CD4-positive, alpha-beta T cell treated with Interleukin-17A for 4 hours (primary cell): ENCODE results near the gene POLR1C.
"Not testable (repeated sequence)": the region's sequence is repeated elsewhere in the genome, so short reads cannot be mapped to it uniquely, and the experiment has no call there.

Experiments used
- DNase-seq: peaks from one replicate; pipeline ENCODE4 v3.0.0-alpha.2; 2020; ENCODE audit warnings: mixed read lengths

The POLR1C gene

GRCh38 chr6:43493833-43494232, 23.1 kb upstream of the POLR1C start:
- no peak for DNase-seq

- no peak for DNase-seq
Observed at GRCh38 chr6:43494321-43494720, 22.6 kb upstream of the POLR1C start.

GRCh38 chr6:43494766-43495165, 22.1 kb upstream of the POLR1C start:
- DNase-seq, result no peak

- DNase-seq, result peak; percentile 51
Observed at GRCh38 chr6:43495409-43495941, 21.4 kb upstream of the POLR1C start.

GRCh38 chr6:43496370-43497128, 20.3 kb upstream of the POLR1C start:
- peak; percentile 31 for DNase-seq

GRCh38 chr6:43497129-43497396, 19.8 kb upstream of the POLR1C start:
- no peak for DNase-seq

GRCh38 chr6:43497689-43498088, 19.2 kb upstream of the POLR1C start:
- no peak for DNase-seq

GRCh38 chr6:43498291-43498690, 18.6 kb upstream of the POLR1C start:
- DNase-seq, result not testable (repeated sequence)

GRCh38 chr6:43499028-43499815, 17.7 kb upstream of the POLR1C start:
- no peak for DNase-seq

GRCh38 chr6:43500921-43501320, 16.0 kb upstream of the POLR1C start:
- no peak for DNase-seq

- DNase-seq, result no peak
Observed at GRCh38 chr6:43502666-43503065, 14.2 kb upstream of the POLR1C start.

- no peak for DNase-seq
Observed at GRCh38 chr6:43503443-43503842, 13.4 kb upstream of the POLR1C start.

- no peak for DNase-seq
Observed at GRCh38 chr6:43504756-43505593, 11.9 kb upstream of the POLR1C start.

GRCh38 chr6:43505718-43506117, 11.2 kb upstream of the POLR1C start:
- DNase-seq, result no peak

- DNase-seq, result no peak
Observed at GRCh38 chr6:43506171-43506570, 10.7 kb upstream of the POLR1C start.

- DNase-seq, result peak; percentile 86
Observed at GRCh38 chr6:43506667-43507471, 10.0 kb upstream of the POLR1C start.

GRCh38 chr6:43508481-43509141, 8.3 kb upstream of the POLR1C start:
- no peak for DNase-seq

GRCh38 chr6:43509142-43509983, 7.5 kb upstream of the POLR1C start:
- DNase-seq, result no peak

GRCh38 chr6:43509984-43510826, 6.7 kb upstream of the POLR1C start, which contains the start of gene LRRC73:
TSS of gene LRRC73 (minus strand) at chr6:43510346. CDS start at chr6:43509785, 561 bp downstream.
- DNase-seq, result peak; percentile 82

GRCh38 chr6:43510827-43511163, 6.1 kb upstream of the POLR1C start:
- DNase-seq, result no peak
